GM21367 (cell line): ENCODE measurements around the gene WTAP.

Experiments
- ATAC-seq: cut with Tn5 transposase; IDR thresholded peaks from one replicate; pipeline ENCODE4 v1.9.1; 2021; ENCODE audit not compliant: unreplicated experiment

Gene WTAP

DNA sequence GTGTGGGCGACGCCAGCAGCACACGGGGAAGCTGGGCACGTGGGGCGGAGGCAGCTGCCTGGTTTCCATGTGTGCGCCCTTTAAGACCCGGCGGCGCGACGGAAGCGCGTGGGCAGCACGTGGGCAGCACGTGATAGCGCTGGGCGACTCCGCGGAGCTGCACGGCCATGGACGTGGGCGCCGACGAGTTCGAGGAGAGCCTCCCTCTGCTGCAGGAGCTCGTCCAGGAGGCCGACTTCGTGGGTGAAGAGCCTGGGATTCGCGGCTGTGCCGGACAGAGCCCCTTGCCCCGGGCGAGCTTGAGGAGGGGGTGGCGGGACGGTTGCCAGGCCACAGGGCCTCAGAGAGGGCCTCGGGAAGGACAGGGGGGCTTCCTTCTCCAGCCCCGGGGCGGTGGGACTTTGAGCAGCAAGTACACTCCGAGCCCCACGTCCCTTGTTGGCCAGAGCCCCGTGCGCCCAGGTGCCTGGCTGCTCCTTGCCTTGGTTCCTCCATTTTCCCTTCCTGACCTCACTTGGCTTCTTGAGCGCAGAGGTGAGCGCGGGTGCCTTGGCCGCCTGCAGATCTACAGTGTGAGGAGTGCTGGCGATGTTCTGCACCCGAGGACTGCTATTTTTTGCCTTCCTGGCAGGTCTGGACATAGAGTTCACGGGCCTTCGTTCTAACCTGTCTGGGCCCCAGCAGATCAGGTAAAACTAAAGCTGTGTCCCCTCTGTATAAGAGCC, 73.0 kb downstream of the WTAP start, which contains the start of gene PNLDC1:
Gene PNLDC1, plus strand, starts transcription at position 136 of the 725 bp plus-strand sequence. Its CDS starts 32 bp downstream, at position 168.
- no peak for ATAC-seq

DNA sequence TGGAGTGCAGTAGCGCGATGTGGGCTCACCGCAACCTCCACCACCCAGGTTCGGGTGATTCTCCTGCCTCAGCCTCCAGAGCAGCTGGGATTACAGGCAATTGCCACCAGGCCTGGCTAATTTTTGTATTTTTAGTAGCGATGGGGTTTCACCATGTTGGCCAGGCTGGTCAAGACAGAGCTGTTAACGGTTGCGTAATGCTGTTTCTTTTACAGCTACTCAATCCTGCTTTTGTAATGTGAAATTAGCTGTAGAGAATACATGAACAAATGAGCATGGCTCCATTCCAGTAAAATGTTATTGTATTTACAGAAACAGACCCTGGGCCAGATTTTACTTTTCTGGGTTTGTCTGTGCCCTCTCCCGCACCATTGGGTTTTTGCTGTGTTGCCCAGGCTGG, 74.6 kb downstream of the WTAP start:
- ATAC-seq: no peak

DNA sequence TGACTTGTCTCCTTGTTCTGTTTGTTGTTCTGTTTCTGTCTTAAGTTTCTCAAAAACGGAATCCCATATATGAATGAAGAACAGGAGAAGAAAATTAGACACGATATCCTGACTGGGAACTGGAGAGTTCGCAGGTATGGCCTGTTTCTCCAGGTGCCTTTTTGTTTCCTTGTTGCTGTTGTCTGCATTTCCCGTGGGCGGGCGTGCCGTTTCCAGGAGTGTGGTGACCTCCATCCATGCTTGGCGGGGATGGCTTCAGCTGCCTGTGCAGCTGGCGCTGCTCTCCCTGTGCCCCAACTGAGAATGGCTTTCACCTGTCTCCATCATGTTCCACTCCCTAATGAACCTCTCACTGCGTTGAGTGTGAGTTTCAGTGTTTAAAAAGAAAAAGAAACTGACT, 77.2 kb downstream of the WTAP start:
- no peak for ATAC-seq

DNA sequence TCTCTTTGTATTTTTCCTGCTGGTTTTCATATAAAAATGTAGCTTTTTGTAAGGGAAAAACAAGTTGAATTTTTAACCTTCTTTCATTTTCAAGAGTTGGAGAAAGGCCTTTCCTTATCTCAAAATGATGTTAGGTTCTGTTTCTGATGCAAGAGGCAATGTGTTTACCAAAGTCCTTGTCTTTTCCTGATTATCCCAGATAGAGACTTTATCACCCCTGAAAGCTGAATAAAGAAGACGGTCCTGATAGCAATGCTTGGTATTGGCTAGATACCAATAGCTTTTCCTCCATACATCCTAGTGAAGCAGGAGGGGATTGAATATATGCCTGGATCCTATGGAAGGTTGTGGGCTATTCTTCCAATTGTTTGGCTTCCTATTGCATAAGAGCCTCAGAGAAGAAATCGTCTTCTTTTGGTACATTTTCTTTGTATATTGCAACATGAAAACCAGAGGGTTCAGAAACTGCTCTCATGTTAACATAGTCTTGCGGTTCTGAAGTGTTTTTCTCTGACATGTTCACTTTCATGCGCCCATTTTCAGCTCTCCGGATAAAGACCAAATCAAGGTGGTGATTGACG, 78.2 kb downstream of the WTAP start:
- no peak for ATAC-seq
